K562 (cell line): ENCODE results near the gene AICDA. TPM values are rescaled to one million over a fixed set of nuclear protein-coding genes. Genes with fewer than 3 reads are reported as not detected.

Source experiments
- ATAC-seq: fragments of 200-7000 bp; cut with Tn5 transposase; 3 replicates; pipeline ENCODE4 v1.9.1; 2020; ENCODE audit warnings: moderate library complexity
- BruUV-seq: library from RNA; stranded (reverse); fragments of 400-500 nt; replicated peaks from 2 replicates; lab custom pipeline; 2021; lab: Mats Ljungman, UMichigan
- CTCF ChIA-PET: fragments of 300-600 bp; formaldehyde crosslinking; extraction: SDS; loops from one replicate; lab custom pipeline; 2021; ENCODE audit warnings: low intra/inter-chr PET ratio; lab: Yijun Ruan, JAX
- POLR2A ChIA-PET: fragments of 300-600, 350-650 bp; sonication (Branson Sonifier 250); formaldehyde crosslinking; extraction: SDS; loops from one replicate; lab custom pipeline; 2021; ENCODE audit warnings: antibody characterized with exemption, inconsistent platforms; lab: Yijun Ruan, JAX
- DNase-seq, 4 experiments: peaks; one replicate each; pipeline versions ENCODE4 v3.0.0 to v3.0.0-alpha.2; 2011 to 2018; ENCODE audit warnings: low spot score in 3 of 4, mixed read lengths in 3 of 4; ENCODE audit errors: extremely low read depth in 1 of 4
- FAIRE-seq: peaks from 2 replicates; lab custom pipeline; 2011; peaks lifted over from hg19 to GRCh38; lab: Jason Lieb, UNC
- H2AFZ ChIP-seq: 2 replicates; pipeline ENCODE4 v1.6.0; 2011; ENCODE audit warnings: low read depth, low read length, control low read depth, inconsistent platforms
- H3K27ac ChIP-seq: fragments of 200-600 bp; 3 replicates; pipeline ENCODE4 v1.8.0; 2011; ENCODE audit warnings: low read depth, mild to moderate bottlenecking, control low read depth, inconsistent platforms, low read length, moderate library complexity, mixed read lengths; ENCODE audit errors: extremely low read depth
- H3K27me3 ChIP-seq, 2 experiments: fragments of 300-600 bp in 1 of 2; 2 replicates in 1 of 2; 3 replicates in 1 of 2; pipeline versions ENCODE4 v1.6.0 to v1.8.0; 2011; ENCODE audit warnings: inconsistent platforms in 2 of 2, low read length in 2 of 2, mild to moderate bottlenecking in 1 of 2, mixed read lengths in 1 of 2, moderate library complexity in 1 of 2; ENCODE audit not compliant: control insufficient read depth in 2 of 2, insufficient read depth in 2 of 2
- H3K36me3 ChIP-seq: fragments of 300-600 bp; 3 replicates; pipeline ENCODE4 v1.8.0; 2011; ENCODE audit warnings: mild to moderate bottlenecking, low read length, inconsistent platforms; ENCODE audit not compliant: control insufficient read depth, insufficient read depth
- H3K4me1 ChIP-seq, 2 experiments: fragments of 200-600 bp in 1 of 2; replicated peaks in 1 of 2; 2 replicates in 1 of 2; 3 replicates in 1 of 2; pipeline versions ENCODE4 v1.5.1 to v1.8.0; 2011; ENCODE audit warnings: inconsistent platforms in 2 of 2, low read length in 2 of 2, mild to moderate bottlenecking in 1 of 2, mixed read lengths in 1 of 2, moderate library complexity in 1 of 2; ENCODE audit not compliant: control insufficient read depth in 2 of 2, insufficient read depth in 2 of 2
- H3K4me2 ChIP-seq: 2 replicates; pipeline ENCODE4 v1.6.1; 2011; ENCODE audit warnings: low read length, control low read depth, inconsistent platforms, mixed read lengths; ENCODE audit not compliant: insufficient read depth
- H3K4me3 ChIP-seq: fragments of 200-600 bp; sonication (generic), shearing (Covaris generic); 2 replicates; pipeline ENCODE4 v1.5.1; 2016; ENCODE audit warnings: control low read depth, inconsistent platforms
- H3K79me2 ChIP-seq: fragments of 200-600 bp; 3 replicates; pipeline ENCODE4 v1.8.0; 2011; ENCODE audit warnings: low read length, inconsistent platforms; ENCODE audit not compliant: control insufficient read depth, insufficient read depth
- H3K9ac ChIP-seq, 2 experiments: 2 replicates each; pipeline versions ENCODE4 v1.6.0 to v1.6.1; 2011; ENCODE audit warnings: low read depth in 2 of 2, low read length in 2 of 2, control low read depth in 1 of 2, inconsistent platforms in 1 of 2, mild to moderate bottlenecking in 1 of 2, mixed read lengths in 1 of 2; ENCODE audit not compliant: insufficient read depth in 1 of 2
- H3K9me1 ChIP-seq: one replicate; pipeline ENCODE4 v1.6.0; 2011; ENCODE audit warnings: inconsistent platforms, mild to moderate bottlenecking, low read length, moderate library complexity; ENCODE audit not compliant: control insufficient read depth, insufficient read depth
- H3K9me3 ChIP-seq: replicated peaks from 2 replicates; pipeline ENCODE4 v1.5.1; 2011; ENCODE audit warnings: low read depth, low read length, inconsistent platforms; ENCODE audit not compliant: control insufficient read depth, insufficient read depth
- H4K20me1 ChIP-seq: replicated peaks from 2 replicates; pipeline ENCODE4 v1.6.1; 2011; ENCODE audit warnings: low read length, inconsistent platforms, mixed read lengths; ENCODE audit not compliant: control insufficient read depth, insufficient read depth
- EP300 ChIP-seq: IDR thresholded peaks from 2 replicates; pipeline ENCODE4 v1.6.1; 2012; ENCODE audit warnings: low read length, improper control_type of control experiment
- NR2F6 ChIP-seq: fragments of 450-650 bp; formaldehyde crosslinking; IDR thresholded peaks from 2 replicates; pipeline ENCODE4 v1.4.0; 2020; ENCODE audit warnings: mild to moderate bottlenecking
- RFX1 ChIP-seq: fragments of 450-650 bp; IDR thresholded peaks from 2 replicates; pipeline ENCODE4 v1.6.1; 2016; ENCODE audit warnings: mild to moderate bottlenecking, moderate library complexity
- TSHZ1 ChIP-seq: fragments of 250-450 bp; sonication (Bioruptor Pico); IDR thresholded peaks from 2 replicates; pipeline ENCODE4 v1.4.0; 2020; ENCODE audit warnings: mild to moderate bottlenecking, moderate library complexity
- WGBS: fragments of 100-300 bp; shearing (Covaris generic); methylation state at CpG from one replicate; pipeline ENCODE4 v1.1.6; 2016; ENCODE audit warnings: low coverage, mixed read lengths; ENCODE audit not compliant: insufficient coverage; ENCODE audit errors: missing lambda C conversion rate; 5-methylcytosine and 5-hydroxymethylcytosine counted together
- in situ Hi-C: fragments of 300-500 bp; cut with MboI; formaldehyde crosslinking; loops from 4 replicates; pipeline ENCODE4 v1.15.0; 2018; ENCODE audit warnings: inconsistent platforms, mixed read lengths
- intact Hi-C: fragments of 100-400 bp; cut with micrococcal nuclease; formaldehyde crosslinking; loops from 2 replicates; pipeline ENCODE4 v1.14.2; 2022
- polyA plus RNA-seq, 8 experiments: library from polyadenylated mRNA; depleted of rRNA in 4 of 8; stranded (reverse) in 5 of 8; unstranded in 3 of 8; fragments of >200 nt; fragmentation: Nextera tagmentation in 2 of 8; fragmentation: Illumina TruSeq in 1 of 8; extraction: Ambion mirVana in 2 of 8; extraction: Trizol in 1 of 8; gene quantifications; 2 replicates each; pipeline versions ENCODE4 v1.2.1 to v1.2.3, GENCODE V29; 2011 to 2014; ENCODE audit warnings: inconsistent platforms in 1 of 8, missing spikeins in 1 of 8
- total RNA-seq, 7 experiments: library from RNA; depleted of rRNA in 6 of 7; stranded (reverse); fragments of >200 nt in 6 of 7; fragmentation: Illumina TruSeq in 2 of 7; extraction: Trizol in 2 of 7; gene quantifications; 2 replicates each; pipeline versions ENCODE4 v1.2.1 to v1.2.3, GENCODE V29; 2011 to 2021; ENCODE audit warnings: low replicate concordance in 1 of 7

Gene AICDA
- total and polyA plus RNA-seq, 9 of the 15 experiments (the other 6 are each of a cell fraction or from before 2014, with no cell fraction given): not detected

- H3K27ac ChIP-seq: no peak overlapping the region
- no peaks in the 10 kb centered on the region for H3K9me1 ChIP-seq
- H3K27me3 ChIP-seq: peaks cover 0 to 6% of the 10 kb centered on the region in 2 experiments; a peak in 2 of 5 replicates
- no peaks in the 10 kb centered on the region for H3K9me3 ChIP-seq
- ATAC-seq (no peak), DNase-seq (no peak), FAIRE-seq (no peak)
- 0% methylated on average over 3 of the region's 3 CpGs for WGBS
- BruUV-seq: no TSS peak
- ChIA-PET POLR2A (no interaction called here), CTCF (no interaction called here)
- H3K79me2 ChIP-seq: no peaks in the 10 kb centered on the region
- no peak overlapping the region for H3K9ac ChIP-seq
- no peak overlapping the region for H3K4me2 ChIP-seq
- H3K36me3 ChIP-seq: no peaks in the 10 kb centered on the region
- no peaks in the 10 kb centered on the region for H4K20me1 ChIP-seq
- intact Hi-C loops (no loop called here), in situ Hi-C loops (no loop called here)
- TF ChIP-seq EP300 (no peak), TSHZ1 (CRISPR knock-in tag) (no peak), RFX1 (no peak), NR2F6 (CRISPR knock-in tag) (no peak)
- H2AFZ ChIP-seq: no peak overlapping the region
- no peaks in the 10 kb centered on the region for H3K4me1 ChIP-seq
- H3K4me3 ChIP-seq: no peak overlapping the region
Observed at GRCh38 chr12:8596561-8596960, 16.1 kb downstream of the AICDA start.
